Hepatocyte (in vitro differentiated cells): ENCODE measurements around the gene ELAVL4.

Experiments
- CTCF ChIP-seq: fragments of 200-600 bp; sonication (generic); IDR thresholded peaks from 2 replicates; pipeline ENCODE4 v1.5.1; 2016; ENCODE audit warnings: antibody characterized with exemption, mild to moderate bottlenecking; ENCODE audit not compliant: poor library complexity
- EZH2 ChIP-seq: fragments of 200-600 bp; sonication (generic); IDR thresholded peaks from 2 replicates; pipeline ENCODE4 v1.6.1; 2016; ENCODE audit warnings: antibody characterized with exemption, mild to moderate bottlenecking, borderline replicate concordance
- EZH2phosphoT487 ChIP-seq: fragments of 200-600 bp; sonication (generic); IDR thresholded peaks from one replicate; pipeline ENCODE4 v1.6.1; 2018; ENCODE audit warnings: antibody characterized with exemption, mild to moderate bottlenecking, low read depth, moderate library complexity; ENCODE audit not compliant: unreplicated experiment, severe bottlenecking

- TF ChIP-seq CTCF (no peak), EZH2 (no peak), EZH2phosphoT487 (no peak)
These were observed 74.8 kb downstream of the ELAVL4 start for GRCh38 chr1:50183378-50184133.
